Stimulated activated CD4-positive, alpha-beta T cell treated with anti-CD3 and anti-CD28 coated beads, Interleukin-15, amount 100 ng/mL, for 48 hours (primary cell): ENCODE measurements around the gene FAM222B.

Experiments
- DNase-seq, 2 donors: peaks; one replicate each; pipeline ENCODE4 v3.0.0-alpha.2; 2020; ENCODE audit warnings: low read depth in 2 of 2

Gene FAM222B

GRCh38 chr17:28774206-28774605, 68.4 kb downstream of the FAM222B start:
- DNase-seq, result no peak

GRCh38 chr17:28773736-28774135, 68.9 kb downstream of the FAM222B start:
- no peak for DNase-seq

- DNase-seq, result no peak
Measured at GRCh38 chr17:28765038-28765437, 77.6 kb downstream of the FAM222B start.

- peak; percentile 55 to 71 for DNase-seq
Measured at GRCh38 chr17:28763804-28764266, 78.8 kb downstream of the FAM222B start.

- no peak for DNase-seq
Measured at GRCh38 chr17:28763137-28763799, 79.3 kb downstream of the FAM222B start.

GRCh38 chr17:28760601-28761562, 81.7 kb downstream of the FAM222B start:
- no peak for DNase-seq

- DNase-seq, result no peak
Measured at GRCh38 chr17:28759256-28759865, 83.2 kb downstream of the FAM222B start.

- DNase-seq, result no peak
Measured at GRCh38 chr17:28758411-28759121, 84.0 kb downstream of the FAM222B start.

- DNase-seq, result no peak
Measured at GRCh38 chr17:28756049-28756804, 86.4 kb downstream of the FAM222B start.

- no peak for DNase-seq
Measured at GRCh38 chr17:28755486-28755885, 87.1 kb downstream of the FAM222B start.

- DNase-seq, result no peak
Measured at GRCh38 chr17:28751600-28752366, 90.8 kb downstream of the FAM222B start.

- peak; percentile 82 to 86 for DNase-seq
Measured at GRCh38 chr17:28750178-28751047, 92.2 kb downstream of the FAM222B start.

GRCh38 chr17:28749516-28750177, 92.9 kb downstream of the FAM222B start:
- no peak for DNase-seq

GRCh38 chr17:28748852-28749515, 93.6 kb downstream of the FAM222B start:
- no peak for DNase-seq

- DNase-seq, result no peak
Measured at GRCh38 chr17:28747801-28748750, 94.5 kb downstream of the FAM222B start.

GRCh38 chr17:28747051-28747691, 95.4 kb downstream of the FAM222B start:
- DNase-seq, result no peak
